ENCODE results near the gene NCOR1.

DNA sequence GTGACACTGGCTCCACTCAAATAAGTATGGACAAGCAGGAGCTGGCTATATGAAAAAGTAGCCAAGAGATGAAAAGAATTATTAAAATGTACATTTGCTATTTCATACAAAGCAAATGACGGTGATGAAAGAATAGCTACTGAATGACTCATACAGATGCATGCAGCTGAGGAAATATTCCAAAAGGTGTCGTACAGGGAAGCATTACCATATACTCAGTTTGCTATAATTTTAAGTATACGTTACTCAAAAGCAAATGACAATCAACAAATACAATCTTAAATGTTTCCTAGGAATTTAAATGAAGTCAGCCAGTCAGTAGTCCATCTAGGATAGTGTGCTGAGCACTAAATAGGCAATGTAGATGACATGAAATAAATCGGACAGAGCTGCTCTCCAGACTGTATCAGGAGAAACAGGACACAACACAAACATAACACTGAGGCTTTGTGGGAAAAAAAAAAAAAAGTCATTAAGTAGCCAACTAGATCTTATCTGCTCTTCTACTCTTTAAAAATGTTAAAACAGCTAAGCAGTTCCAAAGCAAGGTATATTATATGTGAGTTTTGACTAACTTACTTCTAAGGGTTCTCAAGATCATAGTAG is 65.0 kb downstream of the NCOR1 start:
- TF ChIP-seq, protein P1, sequence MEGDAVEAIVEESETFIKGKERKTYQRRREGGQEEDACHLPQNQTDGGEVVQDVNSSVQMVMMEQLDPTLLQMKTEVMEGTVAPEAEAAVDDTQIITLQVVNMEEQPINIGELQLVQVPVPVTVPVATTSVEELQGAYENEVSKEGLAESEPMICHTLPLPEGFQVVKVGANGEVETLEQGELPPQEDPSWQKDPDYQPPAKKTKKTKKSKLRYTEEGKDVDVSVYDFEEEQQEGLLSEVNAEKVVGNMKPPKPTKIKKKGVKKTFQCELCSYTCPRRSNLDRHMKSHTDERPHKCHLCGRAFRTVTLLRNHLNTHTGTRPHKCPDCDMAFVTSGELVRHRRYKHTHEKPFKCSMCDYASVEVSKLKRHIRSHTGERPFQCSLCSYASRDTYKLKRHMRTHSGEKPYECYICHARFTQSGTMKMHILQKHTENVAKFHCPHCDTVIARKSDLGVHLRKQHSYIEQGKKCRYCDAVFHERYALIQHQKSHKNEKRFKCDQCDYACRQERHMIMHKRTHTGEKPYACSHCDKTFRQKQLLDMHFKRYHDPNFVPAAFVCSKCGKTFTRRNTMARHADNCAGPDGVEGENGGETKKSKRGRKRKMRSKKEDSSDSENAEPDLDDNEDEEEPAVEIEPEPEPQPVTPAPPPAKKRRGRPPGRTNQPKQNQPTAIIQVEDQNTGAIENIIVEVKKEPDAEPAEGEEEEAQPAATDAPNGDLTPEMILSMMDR (IDR thresholded peaks at IDR 0.05), result no peak
- no peak for TF ChIP-seq POLR2A (IDR thresholded peaks at IDR 0.05)
